Erythroblast (primary cell): Measurements from ENCODE around the gene ENO4.

Experiments used
- DNase-seq, 2 experiments: peaks; one replicate each; lab custom pipeline; 2025; lab: John Stamatoyannopoulos, UW
- GATA1 ChIP-seq: IDR thresholded peaks from 2 replicates; pipeline ENCODE4 v1.6.1; 2011; ENCODE audit warnings: low read depth, mild to moderate bottlenecking, control low read depth, low read length, moderate library complexity
- POLR2A ChIP-seq: IDR thresholded peaks from 2 replicates; pipeline ENCODE4 v1.6.1; 2011; ENCODE audit warnings: mild to moderate bottlenecking, low read length

ENO4 gene

GRCh38 chr10:116868198-116868676 is 18.9 kb downstream of the ENO4 start:
- no peak for DNase-seq
- no peak for TF ChIP-seq GATA1

DNA sequence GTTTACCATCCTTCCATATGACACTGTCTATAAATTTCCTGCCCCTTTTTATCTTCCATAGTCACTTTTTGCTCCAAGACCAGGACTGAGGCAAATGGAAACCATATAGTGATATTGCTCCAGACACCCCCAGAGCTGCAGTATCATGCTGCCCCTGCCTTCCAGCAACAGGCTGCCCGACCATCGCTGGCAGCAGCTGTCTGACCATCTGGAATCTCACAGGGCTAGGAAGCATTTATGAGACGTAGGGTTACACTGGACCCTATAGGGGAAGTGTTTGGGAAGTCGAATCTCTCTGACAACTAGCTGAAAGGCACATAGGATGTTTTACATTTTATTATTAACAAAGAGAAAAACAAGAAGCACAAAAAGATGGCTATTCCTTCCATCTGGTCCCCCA is 19.4 kb downstream of the ENO4 start:
- DNase-seq: no peak
- no peak for TF ChIP-seq POLR2A
- TF ChIP-seq GATA1: no peak

DNA sequence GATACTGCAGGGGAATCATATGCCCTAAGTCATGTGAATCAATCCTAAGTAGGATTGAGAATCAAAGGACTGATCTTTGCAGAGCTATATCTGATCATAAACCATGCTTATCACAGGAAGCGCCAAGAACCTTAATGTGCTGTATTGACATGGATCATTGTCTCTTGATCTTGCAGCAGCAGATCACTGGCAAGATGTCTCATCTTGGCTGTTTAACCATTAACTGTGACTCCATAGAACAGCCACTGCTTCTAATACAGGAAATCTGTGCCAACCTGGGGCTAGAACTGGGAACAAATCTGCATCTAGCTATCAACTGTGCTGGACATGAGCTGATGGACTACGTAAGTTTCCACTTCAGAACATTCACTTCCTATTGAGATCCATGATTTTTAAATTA is 21.6 kb downstream of the ENO4 start:
- no peak for TF ChIP-seq GATA1
- TF ChIP-seq POLR2A: no peak
- no peak for DNase-seq

- DNase-seq: no peak
Measured at GRCh38 chr10:116873134-116873533, 23.8 kb downstream of the ENO4 start.

DNA sequence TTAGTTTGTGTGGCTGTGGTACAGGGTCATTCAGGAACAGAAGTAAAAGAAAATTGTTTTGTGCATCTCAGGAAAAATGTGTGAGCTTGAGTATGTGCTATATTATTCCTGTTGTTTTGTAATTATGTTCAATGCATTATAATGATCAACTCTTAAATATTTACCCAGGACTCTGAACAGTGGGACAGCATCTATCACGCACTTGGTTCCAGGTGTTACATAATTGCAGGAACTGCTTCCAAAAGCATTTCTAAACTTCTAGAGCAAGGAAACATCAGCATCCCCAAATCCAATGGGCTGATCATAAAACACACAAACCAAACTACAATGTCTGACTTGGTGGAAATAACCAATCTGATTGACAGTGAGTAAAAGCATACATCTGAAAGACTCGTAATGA is 26.6 kb downstream of the ENO4 start:
- TF ChIP-seq POLR2A: no peak
- TF ChIP-seq GATA1: no peak
- DNase-seq: no peak

More at GRCh38 chr10:116873134-116873533, 23.8 kb downstream of the ENO4 start:
- TF ChIP-seq POLR2A (no peak), GATA1 (no peak)

GRCh38 chr10:116877391-116877790 is 28.1 kb downstream of the ENO4 start:
- TF ChIP-seq GATA1: no peak
- TF ChIP-seq POLR2A: no peak
- DNase-seq: no peak

GRCh38 chr10:116878123-116878522 is 28.8 kb downstream of the ENO4 start:
- DNase-seq: no peak
- no peak for TF ChIP-seq GATA1
- TF ChIP-seq POLR2A: no peak

GRCh38 chr10:116879817-116880216 is 30.5 kb downstream of the ENO4 start:
- TF ChIP-seq POLR2A: no peak
- no peak for TF ChIP-seq GATA1

GRCh38 chr10:116880716-116881482 is 31.6 kb downstream of the ENO4 start:
- TF ChIP-seq GATA1: no peak
- no peak for TF ChIP-seq POLR2A
- DNase-seq: no peak

More at GRCh38 chr10:116879817-116880216, 30.5 kb downstream of the ENO4 start:
- DNase-seq: no peak

GRCh38 chr10:116882639-116883038 is 33.3 kb downstream of the ENO4 start:
- no peak for TF ChIP-seq POLR2A
- no peak for TF ChIP-seq GATA1
- no peak for DNase-seq

- DNase-seq: no peak
- TF ChIP-seq GATA1 (no peak), POLR2A (no peak)
Measured at GRCh38 chr10:116886772-116887171, 37.5 kb downstream of the ENO4 start.

- TF ChIP-seq GATA1 (no peak), POLR2A (no peak)
- DNase-seq: no peak
Measured at GRCh38 chr10:116888380-116889055, 39.2 kb downstream of the ENO4 start.

- no peak for DNase-seq
- TF ChIP-seq POLR2A: no peak
- no peak for TF ChIP-seq GATA1
Measured at GRCh38 chr10:116889066-116889465, 39.8 kb downstream of the ENO4 start.

GRCh38 chr10:116891208-116891607 is 41.9 kb downstream of the ENO4 start:
- no peak for DNase-seq
- TF ChIP-seq GATA1: no peak
- TF ChIP-seq POLR2A: no peak
